Karpas-422 (cell line): Measurements from ENCODE around the gene NLGN3. TPM values are rescaled to one million over a fixed set of nuclear protein-coding genes. Genes with fewer than 3 reads are reported as not detected.
A peak's percentile ranks its signal among the peaks of the same experiment; 100 is the strongest.

ENCODE experiments used
- DNase-seq: peaks from one replicate; pipeline ENCODE4 v3.0.0-alpha.2; 2015
- H2AFZ ChIP-seq: fragments of 200-600 bp; sonication (generic); 2 replicates; pipeline ENCODE4 v1.6.1; 2014; ENCODE audit warnings: antibody characterized with exemption, low read length, mixed read lengths
- H3K27ac ChIP-seq: fragments of 200-600 bp; sonication (generic); 2 replicates; pipeline ENCODE4 v1.5.1; 2014; ENCODE audit warnings: mild to moderate bottlenecking, low read length, moderate library complexity
- H3K27me3 ChIP-seq: fragments of 200-600 bp; sonication (generic); 2 replicates; pipeline ENCODE4 v1.6.1; 2014; ENCODE audit warnings: low read length, mixed read lengths
- H3K36me3 ChIP-seq: fragments of 200-600 bp; sonication (generic); 2 replicates; pipeline ENCODE4 v1.6.1; 2014; ENCODE audit warnings: low read length, mixed read lengths; ENCODE audit not compliant: insufficient read depth
- H3K4me1 ChIP-seq: fragments of 200-600 bp; sonication (generic); 2 replicates; pipeline ENCODE4 v1.6.1; 2014; ENCODE audit warnings: mild to moderate bottlenecking, low read length, mixed read lengths
- H3K4me2 ChIP-seq: fragments of 200-600 bp; sonication (generic); 2 replicates; pipeline ENCODE4 v1.6.1; 2014; ENCODE audit warnings: low read length, low read depth, mild to moderate bottlenecking; ENCODE audit not compliant: poor library complexity, severe bottlenecking
- H3K4me3 ChIP-seq: fragments of 200-600 bp; sonication (generic); 2 replicates; pipeline ENCODE4 v1.5.1; 2014; ENCODE audit warnings: mild to moderate bottlenecking, antibody characterized with exemption, low read length, mixed read lengths
- H3K79me2 ChIP-seq: fragments of 200-600 bp; sonication (generic); 2 replicates; pipeline ENCODE4 v1.6.1; 2014; ENCODE audit warnings: mild to moderate bottlenecking, low read length, mixed read lengths
- H3K9ac ChIP-seq: fragments of 200-600 bp; sonication (generic); 2 replicates; pipeline ENCODE4 v1.6.0; 2014; ENCODE audit warnings: low read length
- H3K9me2 ChIP-seq: fragments of 200-600 bp; sonication (generic), shearing (Covaris generic); replicated peaks from 2 replicates; pipeline ENCODE4 v1.6.0; 2014; ENCODE audit warnings: mild to moderate bottlenecking, low read length, moderate library complexity; ENCODE audit not compliant: insufficient read depth
- H3K9me3 ChIP-seq: fragments of 300-700, 200-600 bp; sonication (generic); 2 replicates; pipeline ENCODE4 v1.6.1; 2014; ENCODE audit warnings: low read length, mixed read lengths
- H4K20me1 ChIP-seq: fragments of 200-600 bp; sonication (generic); 2 replicates; pipeline ENCODE4 v1.6.1; 2014; ENCODE audit warnings: mild to moderate bottlenecking, antibody characterized with exemption, low read length, low read depth; ENCODE audit not compliant: insufficient read depth
- total RNA-seq: library from RNA; depleted of rRNA; stranded (reverse); fragments of >200 nt; shearing (Covaris generic); gene quantifications from 2 replicates; pipeline ENCODE4 v1.2.3, GENCODE V29; 2014; ENCODE audit warnings: low replicate concordance

The NLGN3 gene
- total RNA-seq, 1 experiment from 2014 or later: 0.86 TPM

DNA sequence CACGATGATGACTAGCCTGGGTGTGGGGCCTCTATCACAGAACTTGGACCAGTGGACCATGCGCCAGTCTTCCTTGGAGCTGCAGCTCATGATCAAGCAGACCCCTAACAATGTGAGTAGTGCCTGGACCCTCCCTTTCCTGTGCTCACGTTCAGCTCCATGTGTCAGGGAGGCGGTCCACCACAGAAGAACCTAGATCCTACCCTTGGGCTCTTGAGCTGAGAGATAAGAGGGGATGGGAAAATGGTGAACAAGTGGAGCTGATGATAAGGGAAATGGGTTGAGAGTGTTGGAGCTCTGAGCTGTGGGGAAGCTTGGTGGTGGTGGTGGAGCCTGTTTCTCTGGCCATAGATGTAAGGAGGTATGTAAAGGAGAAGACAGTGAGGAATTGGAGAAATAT is 13.1 kb upstream of the NLGN3 start:
- Histone ChIP-seq H3K4me2 (no peak overlapping the region), H3K9ac (no peak overlapping the region), H3K9me2 (no peaks in the 10 kb centered on the region), H3K4me1 (no peaks in the 10 kb centered on the region), H3K79me2 (no peaks in the 10 kb centered on the region), H3K27ac (no peak overlapping the region), H3K36me3 (peaks cover 7% of the 10 kb centered on the region; the same call in 1 of the 2 replicates), H4K20me1 (no peaks in the 10 kb centered on the region), H2AFZ (no peak overlapping the region), H3K4me3 (no peak overlapping the region), H3K9me3 (no peaks in the 10 kb centered on the region), H3K27me3 (no peaks in the 10 kb centered on the region)
- no peak for DNase-seq

DNA sequence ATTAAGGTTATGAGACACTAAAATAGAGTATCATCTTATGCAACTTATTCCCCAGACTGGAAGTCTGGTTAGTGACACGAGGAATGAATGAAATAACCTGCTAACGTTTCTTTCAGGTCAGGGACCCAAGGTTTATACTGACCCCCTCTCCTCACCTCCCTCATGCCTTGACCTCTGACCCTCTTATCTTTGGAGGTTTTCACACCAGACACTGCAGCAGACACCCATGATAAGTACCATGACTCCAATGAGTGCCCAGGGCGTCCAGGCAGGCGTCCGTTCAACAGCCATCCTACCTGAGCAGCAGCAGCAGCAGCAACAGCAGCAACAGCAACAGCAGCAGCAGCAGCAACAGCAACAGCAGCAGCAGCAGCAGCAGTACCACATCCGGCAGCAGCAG is 4.2 kb upstream of the NLGN3 start:
- DNase-seq: no peak
- H3K9me2 ChIP-seq: no peaks in the 10 kb centered on the region
- no peaks in the 10 kb centered on the region for H3K9me3 ChIP-seq
- H3K9ac ChIP-seq: no peak overlapping the region
- no peaks in the 10 kb centered on the region for H4K20me1 ChIP-seq
- no peak overlapping the region for H3K27ac ChIP-seq
- no peaks in the 10 kb centered on the region for H3K27me3 ChIP-seq
- no peak overlapping the region for H2AFZ ChIP-seq
- no peak overlapping the region for H3K4me2 ChIP-seq
- H3K79me2 ChIP-seq: no peaks in the 10 kb centered on the region
- no peak overlapping the region for H3K4me3 ChIP-seq
- peaks cover 2% of the 10 kb centered on the region for H3K4me1 ChIP-seq
- peaks cover 3% of the 10 kb centered on the region; the same call in 1 of the 2 replicates for H3K36me3 ChIP-seq

DNA sequence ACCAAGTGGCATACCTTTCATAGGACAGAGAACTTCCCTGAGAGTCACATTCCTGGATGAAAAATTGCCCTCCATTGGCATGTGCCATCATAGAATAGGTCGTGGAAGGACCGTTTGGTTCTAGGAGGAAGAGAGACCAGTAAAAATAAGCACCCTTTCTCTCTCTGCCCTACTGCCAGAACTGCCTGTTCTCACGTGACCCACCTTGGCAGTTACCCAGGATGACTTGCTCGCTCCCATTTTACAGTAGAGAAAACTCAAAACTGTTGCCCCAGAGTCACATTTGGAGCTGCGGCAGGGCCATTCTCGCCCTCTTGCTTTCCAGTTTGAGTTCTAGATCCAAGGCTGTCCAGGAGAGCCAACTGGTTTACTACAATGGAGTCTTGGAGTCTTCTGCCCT is 1.1 kb upstream of the NLGN3 start:
- Histone ChIP-seq H2AFZ (no peak overlapping the region), H3K79me2 (no peaks in the 10 kb centered on the region), H3K36me3 (no peaks in the 10 kb centered on the region), H3K4me1 (peaks cover 11% of the 10 kb centered on the region), H3K9me3 (no peaks in the 10 kb centered on the region), H4K20me1 (no peaks in the 10 kb centered on the region), H3K4me2 (no peak overlapping the region), H3K27ac (no peak overlapping the region), H3K27me3 (no peaks in the 10 kb centered on the region), H3K4me3 (no peak overlapping the region), H3K9ac (no peak overlapping the region), H3K9me2 (no peaks in the 10 kb centered on the region)
- DNase-seq: no peak

DNA sequence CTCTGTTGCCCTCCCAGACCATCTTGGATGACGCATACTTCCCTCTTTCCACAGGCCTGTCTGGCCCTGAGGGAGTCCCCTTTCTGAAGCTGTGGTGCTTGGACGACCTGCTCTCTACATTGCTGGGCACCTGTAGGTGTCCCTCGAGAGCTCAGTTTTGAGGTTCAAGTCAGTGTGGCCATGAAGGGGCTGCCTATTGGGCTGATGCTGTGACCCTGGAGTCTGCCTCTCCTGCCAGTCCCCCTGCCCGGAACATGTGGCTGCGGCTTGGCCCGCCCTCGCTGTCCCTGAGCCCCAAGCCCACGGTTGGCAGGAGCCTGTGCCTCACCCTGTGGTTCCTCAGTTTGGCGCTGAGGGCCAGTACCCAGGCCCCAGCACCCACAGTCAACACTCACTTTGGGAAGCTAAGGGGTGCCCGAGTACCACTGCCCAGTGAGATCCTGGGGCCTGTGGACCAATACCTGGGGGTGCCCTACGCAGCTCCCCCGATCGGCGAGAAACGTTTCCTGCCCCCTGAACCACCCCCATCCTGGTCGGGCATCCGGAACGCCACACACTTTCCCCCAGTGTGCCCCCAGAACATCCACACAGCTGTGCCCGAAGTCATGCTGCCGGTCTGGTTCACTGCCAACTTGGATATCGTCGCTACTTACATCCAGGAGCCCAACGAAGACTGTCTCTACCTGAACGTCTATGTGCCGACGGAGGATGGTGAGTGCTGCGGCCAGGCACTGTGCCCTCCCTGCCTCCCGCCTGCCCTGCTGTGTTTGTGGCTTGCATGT is 3.0 kb downstream of the NLGN3 start:
- peak; percentile 48 for DNase-seq
- H3K4me3 ChIP-seq: no peak overlapping the region
- no peak overlapping the region for H3K27ac ChIP-seq
- no peak overlapping the region for H3K9ac ChIP-seq
- no peak overlapping the region for H3K4me2 ChIP-seq
- H3K79me2 ChIP-seq: no peaks in the 10 kb centered on the region
- no peaks in the 10 kb centered on the region for H3K27me3 ChIP-seq
- no peaks in the 10 kb centered on the region for H3K36me3 ChIP-seq
- no peaks in the 10 kb centered on the region for H3K9me3 ChIP-seq
- H3K4me1 ChIP-seq: peaks cover 11% of the 10 kb centered on the region
- H2AFZ ChIP-seq: no peak overlapping the region
- H4K20me1 ChIP-seq: no peaks in the 10 kb centered on the region
- no peaks in the 10 kb centered on the region for H3K9me2 ChIP-seq

DNA sequence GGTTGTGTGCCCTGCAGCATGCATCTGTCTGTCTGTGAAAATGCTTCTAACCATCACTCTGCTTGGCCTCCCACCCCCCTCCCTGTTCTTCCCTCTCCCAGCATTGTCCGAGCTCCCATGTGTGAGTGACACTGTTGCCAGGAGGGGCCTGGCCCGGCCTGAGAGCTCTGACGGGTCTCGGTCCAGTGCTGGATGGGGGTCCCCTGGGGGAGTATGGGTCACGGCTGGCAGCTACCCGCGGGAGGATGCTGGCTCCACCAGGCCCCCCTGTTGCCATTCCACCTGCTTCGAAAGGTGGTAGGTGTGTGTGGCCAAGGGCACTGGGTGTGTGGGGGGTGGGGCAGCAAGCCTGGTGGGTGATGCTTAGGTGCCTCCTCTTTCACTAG is 3.6 kb downstream of the NLGN3 start:
- Histone ChIP-seq H3K4me2 (no peak overlapping the region), H3K9ac (no peak overlapping the region), H3K4me3 (no peak overlapping the region), H2AFZ (no peak overlapping the region), H3K27ac (no peak overlapping the region), H3K9me2 (no peaks in the 10 kb centered on the region), H3K27me3 (no peaks in the 10 kb centered on the region), H3K79me2 (no peaks in the 10 kb centered on the region), H3K36me3 (no peaks in the 10 kb centered on the region), H3K9me3 (no peaks in the 10 kb centered on the region), H3K4me1 (peaks cover 11% of the 10 kb centered on the region), H4K20me1 (no peaks in the 10 kb centered on the region)
- DNase-seq: no peak

DNA sequence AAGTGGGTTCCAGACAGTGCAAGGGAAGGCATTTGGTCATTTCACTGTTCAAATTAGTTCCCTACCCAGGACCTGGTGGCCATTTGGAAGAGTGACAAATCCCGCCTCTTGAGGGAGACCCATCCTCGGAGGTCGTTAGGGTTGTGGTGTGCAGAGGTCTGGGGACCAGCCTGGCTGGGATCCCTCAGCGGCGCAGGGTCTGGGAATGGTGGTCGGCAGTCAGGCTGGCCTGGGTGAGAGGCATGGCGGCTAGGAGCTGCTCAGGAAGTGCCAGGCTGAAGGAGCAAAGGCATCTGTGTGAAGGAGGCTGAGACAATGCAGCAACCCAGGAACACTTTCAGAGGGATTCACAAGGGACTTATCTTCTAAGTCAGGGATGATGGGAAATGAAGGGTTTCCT is 6.7 kb downstream of the NLGN3 start:
- Histone ChIP-seq H3K4me1 (peaks cover 13% of the 10 kb centered on the region), H3K4me2 (no peak overlapping the region), H2AFZ (no peak overlapping the region), H3K9me2 (no peaks in the 10 kb centered on the region), H3K27me3 (no peaks in the 10 kb centered on the region), H3K27ac (no peak overlapping the region), H4K20me1 (no peaks in the 10 kb centered on the region), H3K9ac (no peak overlapping the region), H3K36me3 (no peaks in the 10 kb centered on the region), H3K79me2 (no peaks in the 10 kb centered on the region), H3K9me3 (no peaks in the 10 kb centered on the region), H3K4me3 (no peak overlapping the region)
- no peak for DNase-seq

DNA sequence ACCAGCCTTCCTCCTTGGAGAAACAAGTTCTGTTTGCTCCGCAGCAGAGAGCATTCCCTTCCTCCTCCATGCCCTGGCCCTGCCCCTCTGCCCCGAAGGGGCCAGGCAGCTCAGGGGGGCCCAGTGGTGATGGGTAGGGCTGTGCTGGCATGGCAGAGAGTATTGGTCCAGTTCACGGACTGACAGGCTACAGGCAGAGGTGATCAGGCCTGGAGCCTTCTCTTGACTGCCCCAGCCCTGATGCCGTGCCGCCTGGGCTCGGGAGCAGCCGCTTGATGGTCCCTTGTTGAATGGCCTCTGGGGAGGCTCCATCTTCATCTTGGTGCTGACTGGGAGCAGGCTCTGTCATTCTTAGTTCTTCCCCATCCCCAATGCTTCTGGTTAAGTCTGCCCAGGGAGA is 9.6 kb downstream of the NLGN3 start:
- no peaks in the 10 kb centered on the region for H3K9me3 ChIP-seq
- H4K20me1 ChIP-seq: no peaks in the 10 kb centered on the region
- no peaks in the 10 kb centered on the region for H3K79me2 ChIP-seq
- H3K4me3 ChIP-seq: no peak overlapping the region
- no peak overlapping the region for H3K4me2 ChIP-seq
- no peak overlapping the region for H3K9ac ChIP-seq
- H3K27ac ChIP-seq: no peak overlapping the region
- peaks cover 12% of the 10 kb centered on the region for H3K4me1 ChIP-seq
- H3K36me3 ChIP-seq: no peaks in the 10 kb centered on the region
- H2AFZ ChIP-seq: no peak overlapping the region
- H3K9me2 ChIP-seq: no peaks in the 10 kb centered on the region
- H3K27me3 ChIP-seq: no peaks in the 10 kb centered on the region
- no peak for DNase-seq

- Histone ChIP-seq H3K4me1 (peaks cover 12% of the 10 kb centered on the region), H3K4me2 (no peak overlapping the region), H2AFZ (no peak overlapping the region), H3K9ac (no peak overlapping the region), H3K36me3 (no peaks in the 10 kb centered on the region), H3K9me3 (no peaks in the 10 kb centered on the region), H3K4me3 (no peak overlapping the region), H3K9me2 (no peaks in the 10 kb centered on the region), H4K20me1 (no peaks in the 10 kb centered on the region), H3K27me3 (no peaks in the 10 kb centered on the region), H3K79me2 (no peaks in the 10 kb centered on the region), H3K27ac (no peak overlapping the region)
- no peak for DNase-seq
Measured at GRCh38 chrX:71154641-71155040, 10.0 kb downstream of the NLGN3 start.
